ENCODE results near the gene KIF26B.

Gene KIF26B

DNA sequence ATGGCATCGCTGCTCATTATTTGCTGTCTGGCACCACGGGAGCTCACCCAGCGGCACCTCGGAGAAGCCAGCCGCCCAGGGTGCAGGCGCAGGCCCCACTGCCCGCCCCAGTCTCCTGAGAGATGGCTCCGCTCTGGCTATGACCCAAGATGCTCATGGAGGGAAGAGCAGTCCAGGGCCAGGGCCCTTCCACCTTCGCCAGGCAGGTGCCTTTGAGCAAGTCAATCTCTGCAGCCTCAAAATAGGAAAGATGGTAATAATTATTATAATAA lies 437.3 kb downstream of the KIF26B start:
- Histone ChIP-seq H2AFZ (ENCODE audit: low read depth, low read length) (no peak overlapping the region), H3K4me2 (ENCODE audit: insufficient read depth, low read length) (no peak overlapping the region), H3K79me2 (ENCODE audit: insufficient read depth, low read length) (no peaks in the 10 kb centered on the region), H3K9ac (ENCODE audit: low read depth, low read length) (no peak overlapping the region), H4K20me1 (ENCODE audit: insufficient read depth, low read length) (no peaks in the 10 kb centered on the region), H3K4me3 (ENCODE audit: low read depth in 1 of 2, low read length in 2 of 2) (no peak overlapping the region), H3K27ac (ENCODE audit: low read length) (no peak overlapping the region), H3K9me3 (ENCODE audit: insufficient read depth, low read length, severe bottlenecking) (no peaks in the 10 kb centered on the region), H3K36me3 (ENCODE audit: insufficient read depth, low read length) (no peaks in the 10 kb centered on the region), H3K4me1 (ENCODE audit: insufficient read depth, low read length) (no peaks in the 10 kb centered on the region), H3K27me3 (ENCODE audit: insufficient read depth, low read length, poor library complexity) (peaks cover 9% of the 10 kb centered on the region)
- no peak for TF ChIP-seq EZH2 (IDR thresholded peaks at IDR 0.05; ENCODE audit: borderline replicate concordance, low read depth, low read length, severe bottlenecking)
- TF ChIP-seq, protein P1, sequence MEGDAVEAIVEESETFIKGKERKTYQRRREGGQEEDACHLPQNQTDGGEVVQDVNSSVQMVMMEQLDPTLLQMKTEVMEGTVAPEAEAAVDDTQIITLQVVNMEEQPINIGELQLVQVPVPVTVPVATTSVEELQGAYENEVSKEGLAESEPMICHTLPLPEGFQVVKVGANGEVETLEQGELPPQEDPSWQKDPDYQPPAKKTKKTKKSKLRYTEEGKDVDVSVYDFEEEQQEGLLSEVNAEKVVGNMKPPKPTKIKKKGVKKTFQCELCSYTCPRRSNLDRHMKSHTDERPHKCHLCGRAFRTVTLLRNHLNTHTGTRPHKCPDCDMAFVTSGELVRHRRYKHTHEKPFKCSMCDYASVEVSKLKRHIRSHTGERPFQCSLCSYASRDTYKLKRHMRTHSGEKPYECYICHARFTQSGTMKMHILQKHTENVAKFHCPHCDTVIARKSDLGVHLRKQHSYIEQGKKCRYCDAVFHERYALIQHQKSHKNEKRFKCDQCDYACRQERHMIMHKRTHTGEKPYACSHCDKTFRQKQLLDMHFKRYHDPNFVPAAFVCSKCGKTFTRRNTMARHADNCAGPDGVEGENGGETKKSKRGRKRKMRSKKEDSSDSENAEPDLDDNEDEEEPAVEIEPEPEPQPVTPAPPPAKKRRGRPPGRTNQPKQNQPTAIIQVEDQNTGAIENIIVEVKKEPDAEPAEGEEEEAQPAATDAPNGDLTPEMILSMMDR (IDR thresholded peaks at IDR 0.05; ENCODE audit: borderline replicate concordance, extremely low read depth, low read length, poor library complexity, severe bottlenecking), result no peak
- ATAC-seq (ENCODE audit: insufficient read depth, low read depth) (no peak), DNase-seq (no peak)

DNA sequence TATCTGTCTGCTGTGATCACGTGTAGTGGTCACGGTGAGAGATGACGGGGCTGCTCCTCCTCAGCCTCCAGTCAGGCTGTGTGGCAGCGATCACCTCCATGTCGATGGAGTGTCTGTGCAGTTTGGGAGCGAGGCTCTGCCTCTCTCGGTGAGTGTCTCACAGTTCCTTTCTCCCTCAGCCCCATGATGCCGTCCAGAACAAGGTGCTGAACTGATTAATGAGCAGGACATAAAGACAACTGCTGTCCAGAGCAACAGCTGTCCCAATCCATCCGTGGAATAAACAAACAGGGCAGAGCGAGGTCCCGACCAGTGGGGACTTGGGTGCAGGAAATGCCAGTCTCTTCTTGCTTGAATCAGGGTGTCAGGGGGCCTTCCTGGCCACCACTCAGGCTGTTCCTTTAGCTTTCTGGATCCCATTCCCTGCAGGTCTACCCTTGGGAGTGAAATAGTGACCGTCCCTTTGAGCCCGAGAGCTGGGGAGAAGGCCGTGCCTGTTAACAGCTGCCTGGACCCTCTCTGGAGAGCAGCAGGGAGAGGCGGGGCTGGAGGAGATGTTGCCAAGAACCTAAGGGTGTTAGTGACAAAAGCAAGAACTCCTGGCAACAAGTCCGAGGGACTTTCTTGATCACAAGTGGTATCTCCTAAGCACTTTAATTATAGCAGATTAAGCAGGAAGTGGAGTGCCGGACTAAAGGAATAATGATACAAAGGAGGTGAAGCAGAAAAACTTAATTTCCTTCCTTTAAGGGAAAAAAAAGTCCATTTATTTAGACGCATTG lies 443.9 kb downstream of the KIF26B start:
- H4K20me1 ChIP-seq (ENCODE audit: insufficient read depth, low read length), result no peaks in the 10 kb centered on the region
- no peak for ATAC-seq (ENCODE audit: insufficient read depth, low read depth)
- no peak overlapping the region for H3K4me3 ChIP-seq (ENCODE audit: low read depth in 1 of 2, low read length in 2 of 2)
- TF ChIP-seq, protein P1 (IDR thresholded peaks at IDR 0.05; ENCODE audit: borderline replicate concordance, extremely low read depth, low read length, poor library complexity, severe bottlenecking), result no peak
- TF ChIP-seq EZH2 (IDR thresholded peaks at IDR 0.05; ENCODE audit: borderline replicate concordance, low read depth, low read length, severe bottlenecking), result no peak
- no peak overlapping the region for H3K27ac ChIP-seq (ENCODE audit: low read length)
- H3K79me2 ChIP-seq (ENCODE audit: insufficient read depth, low read length), result no peaks in the 10 kb centered on the region
- H3K36me3 ChIP-seq (ENCODE audit: insufficient read depth, low read length), result no peaks in the 10 kb centered on the region
- H3K4me1 ChIP-seq (ENCODE audit: insufficient read depth, low read length), result no peaks in the 10 kb centered on the region
- no peak overlapping the region for H3K9ac ChIP-seq (ENCODE audit: low read depth, low read length)
- no peak overlapping the region for H2AFZ ChIP-seq (ENCODE audit: low read depth, low read length)
- H3K4me2 ChIP-seq (ENCODE audit: insufficient read depth, low read length), result no peak overlapping the region
- no peaks in the 10 kb centered on the region for H3K9me3 ChIP-seq (ENCODE audit: insufficient read depth, low read length, severe bottlenecking)
- no peaks in the 10 kb centered on the region for H3K27me3 ChIP-seq (ENCODE audit: insufficient read depth, low read length, poor library complexity)
- DNase-seq, result no peak

DNA sequence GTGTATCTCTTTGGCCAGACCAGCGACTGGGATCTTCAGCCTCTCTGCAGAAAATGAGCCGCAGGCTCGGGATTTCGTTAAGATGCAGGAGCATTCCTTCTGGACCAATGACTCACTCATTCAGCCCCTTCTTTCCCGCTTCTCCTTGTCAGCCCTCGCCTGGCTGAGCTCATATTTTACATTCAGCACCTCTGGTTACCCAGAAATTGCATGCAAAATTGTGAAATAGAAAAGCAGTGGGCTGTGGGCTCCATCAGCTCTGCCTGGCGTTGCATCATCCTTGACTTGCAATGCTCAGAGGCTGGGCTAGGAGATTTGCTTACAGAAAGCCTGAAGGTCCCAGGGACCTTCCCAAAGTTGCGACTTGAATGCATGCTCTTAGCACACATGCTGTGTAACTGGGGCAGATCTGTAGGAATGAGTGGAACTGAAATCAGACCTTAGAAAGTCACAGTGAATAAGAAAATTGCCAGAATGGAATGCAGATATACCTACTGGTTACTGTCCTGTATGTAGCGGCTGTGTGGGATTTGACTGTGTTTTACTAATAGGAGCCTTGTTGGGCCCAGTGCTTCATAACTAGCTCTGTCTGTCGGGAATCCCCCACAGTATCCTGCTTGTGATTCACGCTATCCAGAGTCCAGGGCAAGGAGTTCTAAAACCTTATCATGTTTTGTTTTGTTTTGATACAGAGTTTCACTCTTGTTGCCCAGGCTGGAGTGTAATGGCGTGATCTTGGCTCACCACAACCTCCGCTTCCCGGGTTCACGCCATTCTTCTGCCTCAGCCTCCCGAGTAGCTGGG lies 444.8 kb downstream of the KIF26B start:
- Histone ChIP-seq H3K79me2 (ENCODE audit: insufficient read depth, low read length) (no peaks in the 10 kb centered on the region), H3K9ac (ENCODE audit: low read depth, low read length) (no peak overlapping the region), H3K4me3 (ENCODE audit: low read depth in 1 of 2, low read length in 2 of 2) (no peak overlapping the region), H4K20me1 (ENCODE audit: insufficient read depth, low read length) (no peaks in the 10 kb centered on the region), H2AFZ (ENCODE audit: low read depth, low read length) (no peak overlapping the region), H3K27ac (ENCODE audit: low read length) (no peak overlapping the region), H3K36me3 (ENCODE audit: insufficient read depth, low read length) (no peaks in the 10 kb centered on the region), H3K4me1 (ENCODE audit: insufficient read depth, low read length) (no peaks in the 10 kb centered on the region), H3K9me3 (ENCODE audit: insufficient read depth, low read length, severe bottlenecking) (no peaks in the 10 kb centered on the region), H3K4me2 (ENCODE audit: insufficient read depth, low read length) (no peak overlapping the region), H3K27me3 (ENCODE audit: insufficient read depth, low read length, poor library complexity) (no peaks in the 10 kb centered on the region)
- no peak for ATAC-seq (ENCODE audit: insufficient read depth, low read depth)
- no peak for TF ChIP-seq EZH2 (IDR thresholded peaks at IDR 0.05; ENCODE audit: borderline replicate concordance, low read depth, low read length, severe bottlenecking)
- TF ChIP-seq, protein P1 (IDR thresholded peaks at IDR 0.05; ENCODE audit: borderline replicate concordance, extremely low read depth, low read length, poor library complexity, severe bottlenecking), result no peak
- no peak for DNase-seq

Data from DND-41 (cell line).